ENCODE results near the gene BSN. TPM values are rescaled to one million over a fixed set of nuclear protein-coding genes. Genes with fewer than 3 reads are reported as not detected.

BSN gene
- total and polyA plus RNA-seq, 12 donors: 0.06 to 1.4 (median 0.62) TPM

GRCh38 chr3:49705390-49705960, 151.2 kb downstream of the BSN start:
- DNase-seq: no peak
- TF ChIP-seq CTCF (IDR thresholded peaks at IDR 0.05): no peak
- WGBS, 2 donors: 94 to 96% methylated on average over 17 of the region's 17 CpGs

GRCh38 chr3:49706456-49707112, 152.3 kb downstream of the BSN start:
- DNase-seq: no peak
- Histone ChIP-seq H3K27ac (no peak overlapping the region), H3K27me3 (no peaks in the 10 kb centered on the region), H3K9me3 (no peaks in the 10 kb centered on the region), H3K4me3 (no peak overlapping the region), H3K4me1 (peaks cover 0 to 5% (median 0%) of the 10 kb centered on the region in 9 donors), H3K36me3 (peaks cover 0 to 82% (median 24%) of the 10 kb centered on the region in 9 donors)
- no peak for ATAC-seq
- WGBS, 2 donors: 81 to 83% methylated on average over 9 of the region's 9 CpGs
- intact Hi-C loops (cut with DNase I): loop anchor here in 5 of 10 donors (10.0 kb wide), 3 partner anchors 138 to 208 kb away; partner anchors contain the start of gene MST1R (in 3 of the 5)
- no peak for TF ChIP-seq CTCF (IDR thresholded peaks at IDR 0.05)

More at GRCh38 chr3:49705390-49705960, 151.2 kb downstream of the BSN start:
- Histone ChIP-seq H3K36me3 (peaks cover 0 to 83% (median 25%) of the 10 kb centered on the region in 9 donors), H3K27ac (no peak overlapping the region), H3K27me3 (no peaks in the 10 kb centered on the region), H3K4me3 (no peak overlapping the region), H3K9me3 (no peaks in the 10 kb centered on the region), H3K4me1 (peaks cover 0 to 5% (median 0%) of the 10 kb centered on the region in 9 donors)
- intact Hi-C loops (cut with DNase I): loop anchor here in 5 of 10 donors (10.0 kb wide), 3 partner anchors 139 to 209 kb away; partner anchors contain the start of gene MST1R (in 3 of the 5)
- no peak for ATAC-seq

GRCh38 chr3:49707113-49707480, 152.8 kb downstream of the BSN start:
- ATAC-seq (no peak), DNase-seq (no peak)
- no peak for TF ChIP-seq CTCF (IDR thresholded peaks at IDR 0.05)
- Histone ChIP-seq H3K4me1 (peaks cover 0 to 5% (median 0%) of the 10 kb centered on the region in 9 donors), H3K27me3 (no peaks in the 10 kb centered on the region), H3K4me3 (no peak overlapping the region), H3K36me3 (peaks cover 0 to 80% (median 19%) of the 10 kb centered on the region in 9 donors), H3K27ac (no peak overlapping the region), H3K9me3 (no peaks in the 10 kb centered on the region)
- intact Hi-C loops (cut with DNase I): loop anchor here in 5 of 10 donors (10.0 kb wide), 3 partner anchors 138 to 208 kb away; partner anchors contain the start of gene MST1R (in 3 of the 5)
- WGBS, 2 donors: 68 to 77% methylated on average over 4 of the region's 4 CpGs

GRCh38 chr3:49709852-49710251, 155.6 kb downstream of the BSN start:
- Histone ChIP-seq H3K36me3 (peaks cover 0 to 82% (median 17%) of the 10 kb centered on the region in 9 donors), H3K27ac (no peak overlapping the region), H3K9me3 (no peaks in the 10 kb centered on the region), H3K4me1 (no peaks in the 10 kb centered on the region), H3K4me3 (no peak overlapping the region), H3K27me3 (no peaks in the 10 kb centered on the region)
- TF ChIP-seq CTCF (IDR thresholded peaks at IDR 0.05): no peak
- intact Hi-C loops (cut with DNase I): loop anchor here in 5 of 10 donors (10.0 kb wide), 3 partner anchors 135 to 205 kb away; partner anchors contain the start of gene MST1R (in 3 of the 5)
- ATAC-seq: no peak
- no peak for DNase-seq
- WGBS, 2 donors: 91 to 97% methylated on average over 8 of the region's 8 CpGs

Measured in heart right ventricle (tissue), 16 donors.